Germinal center (tissue), 1 donor: ENCODE data around the gene NELFB.
A peak's percentile ranks its signal among the peaks of the same experiment; 100 is the strongest.

Experiments
- DNase-seq: peaks from one replicate; pipeline ENCODE4 v3.0.0; 2012; ENCODE audit warnings: mixed read lengths, low spot score

The NELFB gene

GRCh38 chr9:137314561-137315560 lies 59.7 kb downstream of the NELFB start:
- peak; percentile 2 for DNase-seq

GRCh38 chr9:137315581-137316011 lies 60.5 kb downstream of the NELFB start:
- DNase-seq: no peak

GRCh38 chr9:137316012-137316981 lies 61.2 kb downstream of the NELFB start:
- peak; percentile 57 for DNase-seq

GRCh38 chr9:137317021-137317717 lies 62.0 kb downstream of the NELFB start:
- DNase-seq: no peak

GRCh38 chr9:137317718-137318511 lies 62.8 kb downstream of the NELFB start:
- no peak for DNase-seq

GRCh38 chr9:137318602-137319001 lies 63.5 kb downstream of the NELFB start:
- no peak for DNase-seq

- no peak for DNase-seq
Measured at GRCh38 chr9:137319011-137319738, 64.0 kb downstream of the NELFB start.

- DNase-seq: peak; percentile 5
Measured at GRCh38 chr9:137319739-137320551, 64.8 kb downstream of the NELFB start.

- peak; percentile 79 for DNase-seq
Measured at GRCh38 chr9:137320555-137321384, 65.6 kb downstream of the NELFB start.

- DNase-seq: no peak
Measured at GRCh38 chr9:137321726-137322361, 66.7 kb downstream of the NELFB start.
